Activated naive CD4-positive, alpha-beta T cell treated with anti-CD3 and anti-CD28 coated beads, Interleukin-2, amount 50 U/mL, for 16 hours (primary cell): ENCODE measurements around the gene CSGALNACT2.
A peak's percentile ranks its signal among the peaks of the same experiment; 100 is the strongest.
"Not testable (repeated sequence)": the region's sequence is repeated elsewhere in the genome, so short reads cannot be mapped to it uniquely, and the experiment has no call there.

Source experiments
- DNase-seq: peaks from one replicate; pipeline ENCODE4 v3.0.0-alpha.2; 2020

CSGALNACT2 gene

GRCh38 chr10:43145936-43146335 lies 7.7 kb downstream of the CSGALNACT2 start:
- not testable (repeated sequence) for DNase-seq

DNA sequence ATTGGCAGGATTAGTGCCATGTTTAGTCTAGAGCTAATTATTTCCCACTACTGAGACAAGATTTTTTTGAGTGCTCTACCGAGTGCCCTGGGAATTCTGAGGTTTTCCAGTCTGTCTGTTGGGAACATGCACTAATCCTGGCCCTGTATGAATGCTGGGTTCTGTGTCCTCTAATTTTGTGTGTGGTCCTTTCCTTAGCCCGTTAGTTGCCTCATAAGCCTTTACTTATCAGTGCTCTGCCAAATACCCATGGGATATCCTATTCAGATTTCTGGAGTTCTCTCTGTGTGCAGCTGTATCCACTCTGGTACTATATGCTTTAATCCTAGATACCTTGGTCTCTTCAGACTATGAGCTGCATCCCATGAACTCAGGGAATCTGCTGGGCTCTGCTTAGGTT lies 13.1 kb downstream of the CSGALNACT2 start:
- no peak for DNase-seq

- no peak for DNase-seq
Observed at GRCh38 chr10:43153901-43154300, 15.7 kb downstream of the CSGALNACT2 start.

DNA sequence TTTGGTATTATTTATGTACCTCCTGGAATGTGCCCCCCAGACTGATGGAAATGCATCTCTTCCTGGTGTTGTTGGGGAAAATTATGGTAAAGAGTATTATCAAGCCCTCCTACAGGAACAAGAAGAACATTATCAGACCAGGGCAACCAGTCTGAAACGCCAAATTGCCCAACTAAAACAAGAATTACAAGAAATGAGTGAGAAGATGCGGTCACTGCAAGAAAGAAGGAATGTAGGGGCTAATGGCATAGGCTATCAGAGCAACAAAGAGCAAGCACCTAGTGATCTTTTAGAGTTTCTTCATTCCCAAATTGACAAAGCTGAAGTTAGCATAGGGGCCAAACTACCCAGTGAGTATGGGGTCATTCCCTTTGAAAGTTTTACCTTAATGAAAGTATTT lies 17.0 kb downstream of the CSGALNACT2 start:
- DNase-seq: no peak

DNA sequence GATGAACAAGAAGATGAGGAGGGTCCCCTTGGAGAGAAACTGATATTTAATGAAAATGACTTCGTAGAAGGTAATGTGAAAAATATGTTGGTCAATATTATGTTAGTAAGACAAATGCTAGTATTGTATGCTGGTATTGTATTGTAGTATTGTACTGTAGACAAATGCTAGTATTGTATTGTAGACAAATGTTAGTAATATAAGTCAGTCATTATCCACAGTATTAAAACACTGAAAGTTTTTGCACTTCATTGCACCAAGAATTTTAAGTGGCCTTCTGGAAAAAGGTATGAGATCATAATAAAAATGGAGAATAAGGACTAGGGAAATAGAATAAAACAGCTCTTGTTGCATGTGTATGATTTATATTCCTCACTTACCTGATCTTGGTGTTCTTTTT lies 17.5 kb downstream of the CSGALNACT2 start:
- no peak for DNase-seq

- DNase-seq: no peak
Observed at GRCh38 chr10:43156590-43157341, 18.5 kb downstream of the CSGALNACT2 start.

GRCh38 chr10:43158636-43159035 lies 20.4 kb downstream of the CSGALNACT2 start:
- DNase-seq: no peak

DNA sequence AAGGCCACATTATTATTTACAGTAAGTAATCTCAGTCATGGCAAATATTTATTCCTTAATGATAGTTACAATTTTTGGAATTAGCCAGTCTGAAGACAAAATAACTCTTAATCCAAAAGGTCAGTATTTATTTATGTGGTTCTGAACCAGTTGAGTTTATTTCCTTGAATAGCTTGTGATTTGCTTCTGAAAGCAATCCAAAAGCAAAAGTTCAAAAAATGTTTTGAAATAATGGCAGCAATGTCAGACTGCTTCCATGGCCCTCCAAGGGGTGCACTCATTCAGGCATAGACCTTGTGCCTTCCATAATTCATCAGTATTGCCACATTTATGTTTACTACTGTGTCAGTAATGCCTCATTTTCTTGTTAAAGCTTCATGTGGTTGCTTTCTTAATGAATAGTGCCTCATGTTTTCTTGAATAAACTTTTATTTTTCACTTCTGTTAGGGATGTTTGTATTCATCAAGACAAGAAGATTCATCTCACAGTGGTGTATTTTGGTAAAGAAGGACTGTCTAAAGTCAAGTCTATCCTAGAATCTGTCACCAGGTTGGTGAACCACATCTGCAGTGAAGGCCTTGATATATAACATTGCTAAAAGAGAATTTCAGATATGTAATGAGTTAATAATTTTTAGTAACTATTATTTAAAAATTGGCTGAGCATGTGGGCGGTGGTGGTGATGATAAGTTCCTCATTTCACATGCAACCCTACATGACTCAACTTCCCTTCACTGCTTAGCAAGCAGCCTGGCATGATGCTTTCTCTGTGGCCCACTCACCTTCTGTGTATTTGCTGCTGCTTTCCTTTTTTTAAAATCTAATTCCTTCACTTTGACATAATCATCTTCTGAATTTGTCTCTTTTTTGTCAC lies 22.0 kb downstream of the CSGALNACT2 start:
- peak; percentile 44 for DNase-seq

DNA sequence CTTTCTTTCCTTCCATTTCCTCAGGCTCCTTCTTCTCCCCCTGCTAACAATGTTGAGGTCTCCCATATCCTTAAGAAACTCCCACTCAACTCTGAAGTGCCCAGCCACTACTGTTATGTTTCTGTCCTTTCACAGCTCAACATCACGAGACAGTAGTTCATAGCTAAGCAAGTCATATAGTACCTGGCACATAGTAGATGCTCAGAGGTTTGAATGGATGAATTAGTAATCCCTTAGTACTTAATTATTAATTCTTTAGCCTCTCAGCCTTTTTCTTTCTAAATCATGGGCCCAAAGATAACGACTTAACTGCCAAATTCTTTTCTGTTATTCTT lies 22.6 kb downstream of the CSGALNACT2 start:
- no peak for DNase-seq

- no peak for DNase-seq
Observed at GRCh38 chr10:43162604-43163003, 24.4 kb downstream of the CSGALNACT2 start.

DNA sequence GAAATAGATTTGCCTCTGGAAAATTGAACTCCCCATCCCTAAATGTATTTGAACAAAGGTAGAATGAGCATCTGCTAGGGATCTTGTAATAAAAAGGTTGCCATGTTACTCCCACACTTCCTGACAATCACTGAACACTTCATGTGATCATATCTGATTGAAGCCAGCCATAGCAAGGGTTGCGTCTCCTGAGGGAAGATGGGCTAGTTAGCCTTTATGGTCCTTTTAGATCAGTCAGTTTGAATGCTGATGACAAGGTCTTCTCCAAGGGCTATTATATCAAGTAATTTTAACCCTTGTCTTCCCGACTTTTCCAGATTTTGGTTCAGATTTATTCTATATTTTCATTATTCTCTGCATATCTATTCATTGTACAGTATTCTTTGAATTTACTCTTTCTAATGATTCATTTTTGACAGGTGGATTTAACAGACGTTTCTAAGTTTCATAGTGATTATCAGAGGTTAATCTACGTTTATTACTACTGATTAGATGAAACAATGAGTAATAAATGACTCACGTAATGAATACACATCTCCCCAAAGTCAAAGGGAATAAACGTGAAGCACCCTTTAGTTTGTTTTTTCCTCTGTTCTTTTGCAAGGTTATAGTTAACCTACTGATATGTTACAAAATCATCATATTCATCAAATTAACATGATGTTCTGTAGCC lies 28.1 kb downstream of the CSGALNACT2 start:
- no peak for DNase-seq

- DNase-seq: no peak
Observed at GRCh38 chr10:43166880-43167497, 28.7 kb downstream of the CSGALNACT2 start.

GRCh38 chr10:43167498-43167889 lies 29.2 kb downstream of the CSGALNACT2 start:
- DNase-seq: no peak

GRCh38 chr10:43170491-43170890 lies 32.2 kb downstream of the CSGALNACT2 start:
- no peak for DNase-seq

- DNase-seq: no peak
Observed at GRCh38 chr10:43172645-43173044, 34.4 kb downstream of the CSGALNACT2 start.

GRCh38 chr10:43173120-43173519 lies 34.9 kb downstream of the CSGALNACT2 start:
- DNase-seq: no peak

DNA sequence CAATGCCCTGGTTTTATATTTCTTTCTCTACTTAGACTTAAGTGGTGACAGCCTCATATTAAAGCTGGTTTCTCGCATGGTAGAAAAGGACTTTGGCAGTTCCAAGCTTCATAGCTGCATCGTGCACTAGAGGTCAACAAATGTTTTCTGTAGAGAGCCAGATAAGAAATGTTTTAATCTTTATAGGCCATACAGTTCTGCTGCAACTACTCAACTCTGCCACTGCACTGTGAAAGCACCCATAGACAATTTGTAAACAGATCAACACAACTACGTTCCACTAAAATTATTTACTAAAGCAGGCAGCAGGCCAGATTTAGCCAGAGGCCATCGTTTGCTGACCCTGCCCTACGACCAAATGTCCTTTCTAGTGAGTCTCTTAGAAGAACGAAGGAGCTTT lies 36.7 kb downstream of the CSGALNACT2 start:
- DNase-seq: no peak

DNA sequence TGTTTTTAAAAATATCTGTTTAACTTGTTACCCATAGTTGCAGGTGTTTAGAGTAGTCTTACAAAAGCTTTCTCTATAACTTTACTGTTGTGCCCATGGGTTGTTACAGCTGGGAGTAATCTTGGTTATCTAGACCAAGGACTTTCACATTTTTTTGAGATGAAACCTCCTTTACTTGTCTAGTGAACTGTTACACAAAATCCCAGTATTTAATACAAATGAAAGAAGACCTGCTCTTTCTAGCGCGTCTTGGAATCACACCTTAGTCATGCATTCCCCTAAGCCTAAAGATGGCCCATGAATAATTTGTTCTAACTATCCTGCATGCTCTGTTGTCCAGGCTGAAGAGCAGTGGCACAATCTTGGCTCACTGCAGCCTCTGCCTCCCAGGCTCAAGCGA lies 38.0 kb downstream of the CSGALNACT2 start:
- no peak for DNase-seq

DNA sequence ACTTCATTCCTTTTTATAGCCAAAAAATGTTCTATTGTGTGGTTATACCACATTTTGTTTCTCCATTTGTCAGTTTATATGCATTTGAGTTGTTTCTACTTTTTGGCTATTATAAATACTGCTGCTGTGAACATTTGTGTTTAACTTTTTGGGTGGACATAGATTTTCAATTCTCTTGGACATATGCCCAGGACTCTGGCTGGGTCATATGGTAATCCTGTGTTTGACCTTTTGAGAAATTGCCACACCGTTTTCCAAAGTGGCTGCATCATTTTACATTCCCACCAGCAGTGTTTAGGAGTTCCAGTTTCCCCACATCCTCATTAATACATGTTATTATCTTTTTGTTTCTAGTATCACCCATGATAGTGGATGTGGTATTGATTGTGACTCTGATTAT lies 39.4 kb downstream of the CSGALNACT2 start:
- no peak for DNase-seq

- no peak for DNase-seq
Observed at GRCh38 chr10:43181146-43181545, 42.9 kb downstream of the CSGALNACT2 start.

DNA sequence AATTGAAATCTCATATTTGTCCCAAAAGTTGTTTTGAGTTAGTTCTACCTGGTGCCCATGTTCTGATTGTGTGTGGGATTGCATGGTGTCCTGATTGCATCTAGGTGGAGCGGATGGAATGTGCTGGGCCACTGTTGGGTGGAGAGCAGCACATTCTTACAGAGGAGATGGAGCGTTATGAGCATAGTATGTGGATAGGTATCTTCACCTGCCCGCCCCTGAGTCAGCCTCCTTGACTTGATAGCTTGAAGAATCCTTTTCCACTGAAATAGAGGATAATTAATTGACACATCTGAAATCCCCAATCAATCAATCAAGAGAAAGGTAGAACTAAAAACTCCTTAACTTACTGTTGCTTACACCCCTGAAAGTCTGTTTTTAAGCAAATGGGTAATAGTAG lies 45.5 kb downstream of the CSGALNACT2 start:
- DNase-seq: not testable (repeated sequence)

DNA sequence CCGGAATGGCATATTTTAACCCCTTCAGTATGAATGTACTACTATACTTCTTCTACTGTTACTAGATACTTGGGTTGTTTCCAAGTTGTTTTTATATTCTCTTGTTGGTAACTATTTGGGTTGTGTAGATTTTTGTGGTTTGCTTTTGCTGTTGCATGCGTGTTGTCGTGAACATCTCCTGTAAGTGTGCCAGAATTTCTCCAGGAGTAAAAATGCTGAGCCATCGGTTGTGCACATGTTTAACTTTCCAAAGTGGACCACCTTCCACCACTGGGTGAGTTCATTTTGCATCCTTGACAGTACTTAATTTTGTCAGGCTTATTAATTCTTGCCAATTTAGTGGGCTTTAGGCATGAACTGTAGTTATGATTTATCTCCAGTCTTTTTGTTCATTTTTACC lies 47.9 kb downstream of the CSGALNACT2 start:
- no peak for DNase-seq

DNA sequence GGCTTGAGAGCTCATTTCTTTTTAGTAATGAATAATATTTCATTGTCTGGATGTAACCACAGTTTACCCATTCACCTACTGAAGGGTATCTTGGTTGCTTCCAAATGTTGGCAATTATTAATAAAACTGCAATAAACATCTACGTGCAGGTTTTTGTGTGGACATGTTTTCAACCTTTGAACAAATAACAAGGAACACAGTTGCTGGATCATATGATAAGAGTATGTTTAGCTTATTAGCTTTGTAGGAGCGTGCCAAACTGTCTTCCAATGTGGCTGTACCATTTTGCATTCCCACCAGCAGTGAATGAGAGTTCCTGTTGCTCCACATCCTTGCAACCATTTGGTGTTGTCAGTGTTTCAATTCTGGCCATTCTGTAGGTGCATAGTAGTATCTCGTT lies 49.0 kb downstream of the CSGALNACT2 start:
- no peak for DNase-seq
